CD8-positive, alpha-beta memory T cell (primary cell): ENCODE measurements around the gene ARHGEF39. TPM values are rescaled to one million over a fixed set of nuclear protein-coding genes. Genes with fewer than 3 reads are reported as not detected.

Experiments
- CTCF ChIA-PET: fragments of 350-600 bp; sonication (Branson Sonifier 250); formaldehyde crosslinking; loops from one replicate; lab custom pipeline; 2021; ENCODE audit warnings: antibody characterized with exemption; lab: Charles Lee
- POLR2A ChIA-PET: fragments of 350-600 bp; sonication (Branson Sonifier 250); formaldehyde crosslinking; loops from one replicate; lab custom pipeline; 2021; ENCODE audit warnings: antibody characterized with exemption; lab: Charles Lee
- DNase-seq, 5 donors: peaks; one replicate each; pipeline versions ENCODE4 v3.0.0 to v3.0.0-alpha.2; 2020 to 2022; ENCODE audit warnings: mixed read lengths in 1 of 5
- H3K27ac ChIP-seq: one replicate; pipeline ENCODE4 v1.7.0; 2013; ENCODE audit warnings: low read depth, mild to moderate bottlenecking, low read length, moderate library complexity
- H3K27me3 ChIP-seq: 2 replicates; pipeline ENCODE4 v1.7.0; 2013; ENCODE audit warnings: low read length, mild to moderate bottlenecking; ENCODE audit not compliant: insufficient read depth, poor library complexity, severe bottlenecking
- H3K36me3 ChIP-seq: 2 replicates; pipeline ENCODE4 v1.7.0; 2013; ENCODE audit warnings: mild to moderate bottlenecking, low read length, moderate library complexity; ENCODE audit not compliant: insufficient read depth
- H3K4me1 ChIP-seq: 2 replicates; pipeline ENCODE4 v1.7.0; 2013; ENCODE audit warnings: mild to moderate bottlenecking, low read length, moderate library complexity; ENCODE audit not compliant: insufficient read depth
- H3K4me3 ChIP-seq: 2 replicates; pipeline ENCODE4 v1.7.0; 2013; ENCODE audit warnings: mild to moderate bottlenecking, low read length
- H3K9me3 ChIP-seq: 2 replicates; pipeline ENCODE4 v1.7.0; 2013; ENCODE audit warnings: mild to moderate bottlenecking, low read length
- H3K27ac Mint-ChIP-seq, 8 donors: one replicate each; pipeline ENCODE4 v1.8.0; 2020 to 2021; ENCODE audit warnings: mixed read lengths in 8 of 8, mild to moderate bottlenecking in 6 of 8, inconsistent platforms in 3 of 8, moderate library complexity in 3 of 8
- H3K27me3 Mint-ChIP-seq, 2 donors: one replicate each; pipeline ENCODE4 v1.8.0; 2020 to 2021; ENCODE audit warnings: mixed read lengths in 2 of 2, mild to moderate bottlenecking in 1 of 2, moderate library complexity in 1 of 2
- H3K36me3 Mint-ChIP-seq, 3 donors: one replicate each; pipeline ENCODE4 v1.8.0; 2020 to 2021; ENCODE audit warnings: mixed read lengths in 3 of 3, inconsistent platforms in 1 of 3, mild to moderate bottlenecking in 1 of 3
- H3K4me1 Mint-ChIP-seq, 3 donors: one replicate each; pipeline ENCODE4 v1.8.0; 2020 to 2021; ENCODE audit warnings: mixed read lengths in 3 of 3, inconsistent platforms in 1 of 3, mild to moderate bottlenecking in 1 of 3
- H3K4me3 Mint-ChIP-seq, 7 donors: one replicate each; pipeline ENCODE4 v1.8.0; 2020 to 2021; ENCODE audit warnings: mixed read lengths in 7 of 7, mild to moderate bottlenecking in 6 of 7, moderate library complexity in 4 of 7, inconsistent platforms in 2 of 7
- H3K9me3 Mint-ChIP-seq, 5 donors: one replicate each; pipeline ENCODE4 v1.8.0; 2020 to 2022; ENCODE audit warnings: mixed read lengths in 5 of 5, mild to moderate bottlenecking in 3 of 5, moderate library complexity in 2 of 5, inconsistent platforms in 1 of 5
- polyA plus RNA-seq: library from polyadenylated mRNA; unstranded; fragments of 300-500 nt; fragmentation: Illumina TruSeq; gene quantifications from one replicate; pipeline ENCODE4 v1.2.3, GENCODE V29; 2021
- total RNA-seq, 2 experiments: library from RNA; stranded (reverse); gene quantifications; one replicate each; pipeline ENCODE4 v1.2.3, GENCODE V29; 2021

ARHGEF39 gene
- total and polyA plus RNA-seq, 3 experiments from 2014 or later, result 1.2 to 10.7 (median 7.7) TPM

DNA sequence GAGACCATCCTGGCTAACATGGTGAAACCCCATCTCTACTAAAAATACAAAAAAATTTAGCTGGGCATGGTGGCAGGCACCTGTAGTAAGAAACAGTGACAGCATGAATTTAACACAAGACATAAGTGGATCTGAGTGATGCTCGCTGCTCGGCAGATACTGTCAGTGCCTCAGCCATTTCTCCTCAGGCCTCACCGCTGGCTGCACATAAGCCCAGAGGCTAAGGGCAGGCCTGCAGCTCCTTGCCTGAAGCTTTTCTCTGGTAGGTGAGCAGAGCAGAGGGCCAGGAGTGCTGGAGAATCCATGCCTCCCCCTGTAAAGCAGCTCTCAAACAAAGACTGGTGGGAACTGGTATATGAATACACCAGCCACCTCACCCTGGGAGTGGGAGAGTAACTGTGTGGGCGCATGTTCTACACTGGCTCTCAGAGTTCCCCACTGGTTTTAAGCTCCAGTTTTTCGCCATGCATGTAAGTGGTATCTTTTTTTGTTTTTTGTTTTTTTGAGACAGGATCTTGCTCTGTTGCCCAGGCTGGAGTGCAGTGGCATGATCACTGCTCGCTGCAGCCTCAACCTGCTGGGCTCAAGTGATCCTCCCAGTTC lies 36.5 kb downstream of the ARHGEF39 start:
- no peaks in the 10 kb centered on the region for H3K36me3 ChIP-seq
- H3K4me3 ChIP-seq, result no peak overlapping the region
- Mint-ChIP-seq H3K27me3 (no peaks in the 10 kb centered on the region), H3K9me3 (no peaks in the 10 kb centered on the region), H3K36me3 (no peaks in the 10 kb centered on the region), H3K4me3 (no peak overlapping the region), H3K27ac (no peak overlapping the region), H3K4me1 (peaks cover 0 to 4% (median 0%) of the 10 kb centered on the region in 3 donors)
- POLR2A ChIA-PET, result interaction anchor here (1.0 kb wide), 2 partner anchors 8 to 19 kb away, joined by 4 read pairs; no protein-coding TSS in a partner anchor
- no peaks in the 10 kb centered on the region for H3K4me1 ChIP-seq
- no peak overlapping the region for H3K27ac ChIP-seq
- DNase-seq, result no peak
- no peaks in the 10 kb centered on the region for H3K9me3 ChIP-seq
- CTCF ChIA-PET, result interaction anchor here (0.8 to 2.3 kb wide), 6 partner anchors 8 to 68 kb away, joined by 3 to 8 read pairs (median 6); no protein-coding TSS in a partner anchor
- H3K27me3 ChIP-seq, result no peaks in the 10 kb centered on the region

GRCh38 chr9:35627575-35627974 lies 37.4 kb downstream of the ARHGEF39 start:
- peaks cover 0 to 4% (median 0%) of the 10 kb centered on the region in 3 donors for H3K4me1 Mint-ChIP-seq
- no peak overlapping the region for H3K27ac ChIP-seq
- CTCF ChIA-PET, result interaction anchor here (1.8 to 2.0 kb wide), 2 partner anchors 19 to 69 kb away, joined by 7 to 8 read pairs; no protein-coding TSS in a partner anchor
- H3K36me3 ChIP-seq, result no peaks in the 10 kb centered on the region
- no peaks in the 10 kb centered on the region for H3K4me1 ChIP-seq
- no peaks in the 10 kb centered on the region for H3K36me3 Mint-ChIP-seq
- no peaks in the 10 kb centered on the region for H3K9me3 ChIP-seq
- H3K9me3 Mint-ChIP-seq, result no peaks in the 10 kb centered on the region
- no peak for DNase-seq
- H3K4me3 ChIP-seq, result no peak overlapping the region
- no peaks in the 10 kb centered on the region for H3K27me3 ChIP-seq
- POLR2A ChIA-PET, result no interaction called here
- H3K27ac Mint-ChIP-seq, result peak overlapping the region in 1 of 8 donors; percentile 63
- H3K4me3 Mint-ChIP-seq, result no peak overlapping the region
- no peaks in the 10 kb centered on the region for H3K27me3 Mint-ChIP-seq

DNA sequence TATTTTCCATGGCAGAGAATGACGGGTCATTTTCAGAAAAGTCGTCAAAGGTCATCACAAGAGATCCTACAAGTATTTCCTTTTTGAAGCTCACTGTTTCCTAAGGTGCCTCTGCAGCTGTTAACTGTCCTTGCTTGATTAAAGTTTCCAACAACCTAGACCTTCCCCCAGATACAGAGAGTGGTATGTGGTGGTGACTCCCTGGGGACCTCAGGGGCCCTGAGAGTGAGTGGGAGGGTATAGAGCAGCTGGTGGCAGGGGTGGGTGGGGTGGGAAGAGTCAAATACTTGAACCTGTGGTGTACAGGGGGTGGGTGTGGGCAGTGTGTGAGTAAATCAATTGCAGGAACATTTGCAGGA lies 45.2 kb downstream of the ARHGEF39 start:
- Mint-ChIP-seq H3K27ac (peak overlapping the region; percentile 88 to 99 (median 97)), H3K4me1 (peaks cover 41 to 49% (median 46%) of the 10 kb centered on the region in 3 donors), H3K36me3 (no peaks in the 10 kb centered on the region), H3K4me3 (peak overlapping the region; percentile 53 to 92 (median 89)), H3K27me3 (peaks cover 0 to 1% of the 10 kb centered on the region in 2 donors), H3K9me3 (no peaks in the 10 kb centered on the region)
- ChIA-PET CTCF (interaction anchor here (1.0 to 14.7 kb wide), 13 partner anchors 9 to 170 kb away, joined by 3 to 200 read pairs (median 6); partner anchors contain the start of genes ARHGEF39, CCDC107, CREB3 and RMRP), POLR2A (interaction anchor here (1.0 to 2.5 kb wide), 9 partner anchors 9 to 113 kb away, joined by 3 to 14 read pairs (median 5); partner anchors contain the start of genes CCDC107, CREB3, RMRP and TLN1)
- peaks cover 34% of the 10 kb centered on the region for H3K4me1 ChIP-seq
- no peaks in the 10 kb centered on the region for H3K36me3 ChIP-seq
- DNase-seq, result no peak
- H3K27me3 ChIP-seq, result no peaks in the 10 kb centered on the region
- peak overlapping the region; percentile 54 for H3K27ac ChIP-seq
- no peak overlapping the region for H3K4me3 ChIP-seq
- no peaks in the 10 kb centered on the region for H3K9me3 ChIP-seq

DNA sequence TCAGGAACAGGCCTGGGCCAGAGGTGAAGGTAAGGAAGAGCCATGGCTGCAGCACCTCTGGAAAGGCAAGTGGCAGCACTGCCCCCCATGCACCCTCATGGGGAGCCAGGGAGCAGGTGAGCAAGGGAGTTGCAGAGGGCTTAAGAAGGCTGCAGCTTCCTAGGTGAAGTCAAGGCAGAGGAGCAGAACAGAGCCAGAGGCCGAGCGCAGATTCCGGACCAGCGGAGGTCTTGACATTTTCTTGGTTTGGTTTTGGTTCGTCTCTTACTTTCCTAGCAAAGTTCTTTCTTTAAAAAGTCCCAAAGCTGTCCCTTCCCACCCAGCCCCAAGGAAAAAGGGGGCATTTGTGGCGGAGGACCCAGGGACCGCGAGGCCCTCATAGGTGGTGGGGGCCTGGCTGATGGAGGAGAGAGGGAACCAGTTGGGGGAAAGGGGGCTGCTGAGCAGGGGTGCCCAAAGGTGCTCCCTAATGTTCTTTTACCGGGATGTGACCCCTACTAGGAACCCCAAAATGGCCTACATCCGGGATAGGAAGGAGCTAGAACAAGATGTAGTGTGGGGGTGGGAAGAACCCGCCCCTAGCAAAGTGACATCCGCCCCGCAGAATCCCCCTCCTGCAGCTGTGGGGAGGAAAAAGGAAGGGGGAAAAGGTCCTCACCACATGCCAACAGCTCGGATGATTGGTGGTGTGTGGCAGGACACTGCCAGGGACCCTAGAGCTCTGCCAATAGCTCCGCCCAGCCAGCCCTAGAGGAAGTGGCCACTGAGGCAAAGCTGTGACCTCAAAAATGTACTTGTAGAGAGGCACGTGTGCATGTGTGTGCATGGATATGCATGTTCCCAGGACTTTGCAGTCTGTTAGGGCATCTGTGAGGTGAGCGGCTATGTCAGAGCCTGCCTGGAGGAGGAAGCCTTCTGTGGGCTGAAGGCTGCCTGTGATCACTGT lies 45.9 kb downstream of the ARHGEF39 start:
- peak overlapping the region; percentile 54 for H3K27ac ChIP-seq
- H3K4me1 ChIP-seq, result peaks cover 34% of the 10 kb centered on the region
- no peaks in the 10 kb centered on the region for H3K36me3 ChIP-seq
- H3K9me3 ChIP-seq, result no peaks in the 10 kb centered on the region
- peak overlapping the region; percentile 89 to 99 (median 97) for H3K27ac Mint-ChIP-seq
- ChIA-PET POLR2A (interaction anchor here (1.0 to 2.5 kb wide), 8 partner anchors 8 to 113 kb away, joined by 3 to 14 read pairs (median 5); partner anchors contain the start of genes CCDC107, CREB3, RMRP and TLN1), CTCF (interaction anchor here (1.0 to 14.7 kb wide), 15 partner anchors 8 to 171 kb away, joined by 3 to 200 read pairs (median 6); partner anchors contain the start of genes ARHGEF39, CCDC107, CREB3 and RMRP)
- DNase-seq, result peak; percentile 28 to 72 (median 45)
- peak overlapping the region; percentile 53 to 92 (median 89) for H3K4me3 Mint-ChIP-seq
- peaks cover 42 to 49% (median 46%) of the 10 kb centered on the region in 3 donors for H3K4me1 Mint-ChIP-seq
- no peak overlapping the region for H3K4me3 ChIP-seq
- H3K9me3 Mint-ChIP-seq, result no peaks in the 10 kb centered on the region
- H3K27me3 Mint-ChIP-seq, result peaks cover 0 to 1% of the 10 kb centered on the region in 2 donors
- H3K36me3 Mint-ChIP-seq, result no peaks in the 10 kb centered on the region
- H3K27me3 ChIP-seq, result no peaks in the 10 kb centered on the region

DNA sequence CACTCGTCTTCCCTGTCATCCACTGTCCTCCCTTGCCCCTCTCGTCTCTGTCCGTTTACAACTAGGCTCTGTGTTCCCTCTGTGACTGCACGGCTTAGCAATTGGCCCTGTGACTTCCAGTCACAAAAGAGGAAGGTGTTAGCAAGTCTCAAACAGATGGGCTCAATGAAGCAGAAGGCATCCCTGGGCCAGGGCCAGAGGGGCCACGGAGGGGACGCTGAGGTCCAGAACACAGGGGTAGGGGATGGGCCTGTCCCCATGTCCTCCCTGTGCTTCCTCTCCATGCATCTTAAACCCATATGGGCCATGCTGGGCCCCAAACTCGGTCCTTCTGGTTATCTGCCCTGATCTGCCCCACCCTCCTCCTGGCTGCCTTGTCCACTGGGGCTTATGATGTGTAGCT lies 46.7 kb downstream of the ARHGEF39 start, which contains the start of gene CD72:
CD72 (minus strand) TSS at position 89 of the 403 bp plus-strand sequence. CDS start 110 bp downstream, outside the sequence.
- POLR2A ChIA-PET, result interaction anchor here (1.4 to 1.6 kb wide), 2 partner anchors 12 to 72 kb away, joined by 3 to 5 read pairs; no protein-coding TSS in a partner anchor

DNA sequence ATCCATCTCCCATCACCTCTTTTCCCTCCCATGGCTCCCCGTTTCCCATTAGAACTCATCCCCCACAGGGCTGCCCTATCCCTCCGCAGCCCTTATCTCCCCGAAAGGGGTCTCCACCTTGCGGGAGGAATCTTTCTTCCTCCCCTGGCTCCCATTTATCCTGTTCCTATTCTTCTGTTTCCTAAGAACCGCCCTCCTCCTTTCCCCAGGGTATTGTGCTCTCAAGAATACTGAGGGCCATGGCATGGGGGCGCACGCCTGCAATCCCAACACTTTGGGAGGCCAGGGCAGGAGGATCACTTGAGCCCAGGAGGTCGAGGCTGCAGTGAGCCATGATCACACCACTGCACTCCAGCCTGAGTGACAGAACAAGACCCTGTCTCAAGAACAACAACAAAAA lies 47.4 kb downstream of the ARHGEF39 start:
- peak overlapping the region; percentile 70 for H3K27ac ChIP-seq
- no peaks in the 10 kb centered on the region for H3K9me3 ChIP-seq
- ChIA-PET POLR2A (interaction anchor here (0.6 to 2.0 kb wide), 8 partner anchors 12 to 515 kb away, joined by 3 to 17 read pairs (median 6); partner anchors contain the start of genes CREB3, STOML2 and TLN1), CTCF (interaction anchor here (0.6 to 14.7 kb wide), 20 partner anchors 9 to 194 kb away, joined by 3 to 200 read pairs (median 6); partner anchors contain the start of genes ARHGEF39, CCDC107, CREB3 and RMRP)
- peaks cover 0 to 1% of the 10 kb centered on the region in 2 donors for H3K27me3 Mint-ChIP-seq
- DNase-seq, result no peak
- peaks cover 34% of the 10 kb centered on the region for H3K4me1 ChIP-seq
- peak overlapping the region; percentile 89 to 100 (median 98) for H3K27ac Mint-ChIP-seq
- H3K36me3 ChIP-seq, result no peaks in the 10 kb centered on the region
- H3K4me3 ChIP-seq, result peak overlapping the region; percentile 82
- H3K36me3 Mint-ChIP-seq, result no peaks in the 10 kb centered on the region
- no peaks in the 10 kb centered on the region for H3K9me3 Mint-ChIP-seq
- H3K27me3 ChIP-seq, result no peaks in the 10 kb centered on the region
- peak overlapping the region; percentile 85 to 92 (median 89) for H3K4me3 Mint-ChIP-seq
- peaks cover 42 to 49% (median 46%) of the 10 kb centered on the region in 3 donors for H3K4me1 Mint-ChIP-seq

More for the DNA sequence above, 46.7 kb downstream of the ARHGEF39 start, which contains the start of gene CD72:
- Histone ChIP-seq H3K9me3 (no peaks in the 10 kb centered on the region), H3K36me3 (no peaks in the 10 kb centered on the region), H3K27ac (peak within 1 kb of the TSS; percentile 70), H3K27me3 (no peaks in the 10 kb centered on the region), H3K4me1 (peaks cover 34% of the 10 kb centered on the region), H3K4me3 (peak within 1 kb of the TSS; percentile 82)
- H3K27ac Mint-ChIP-seq, result peak within 1 kb of the TSS; percentile 89 to 100 (median 98)
- H3K4me3 Mint-ChIP-seq, result peak within 1 kb of the TSS; percentile 85 to 92 (median 89)
- no peaks in the 10 kb centered on the region for H3K9me3 Mint-ChIP-seq
- CTCF ChIA-PET, result interaction anchor here (1.1 to 14.7 kb wide), 7 partner anchors 10 to 138 kb away, joined by 3 to 200 read pairs (median 7); partner anchors contain the start of genes ARHGEF39, CCDC107, RMRP and SIT1
- DNase-seq, result no peak
- H3K36me3 Mint-ChIP-seq, result no peaks in the 10 kb centered on the region
- H3K4me1 Mint-ChIP-seq, result peaks cover 42 to 49% (median 46%) of the 10 kb centered on the region in 3 donors
- peaks cover 0 to 1% of the 10 kb centered on the region in 2 donors for H3K27me3 Mint-ChIP-seq
